Natural killer cell (primary cell): ENCODE measurements around the gene MAD1L1. TPM values are rescaled to one million over a fixed set of nuclear protein-coding genes. Genes with fewer than 3 reads are reported as not detected.

Source experiments
- ATAC-seq, 3 donors: fragments of 150-1000 bp in 2 of 3; fragments of 200-7000 bp in 1 of 3; cut with Tn5 transposase; 1 replicate in 1 of 3; 2 replicates in 2 of 3; pipeline ENCODE4 v1.10.0; 2021; ENCODE audit warnings: mild to moderate bottlenecking in 2 of 3, moderate library complexity in 2 of 3
- DNase-seq, 2 donors: peaks; one replicate each; pipeline versions ENCODE4 v3.0.0 to v3.0.0-alpha.2; 2013 to 2021; ENCODE audit warnings: mixed read lengths in 1 of 2
- H3K27ac ChIP-seq: one replicate; pipeline ENCODE4 v1.5.1; 2013; ENCODE audit warnings: mild to moderate bottlenecking, low read length
- H3K27me3 ChIP-seq: one replicate; pipeline ENCODE4 v1.6.1; 2013; ENCODE audit warnings: low read length; ENCODE audit not compliant: control insufficient read depth, insufficient read depth
- H3K36me3 ChIP-seq: one replicate; pipeline ENCODE4 v1.6.1; 2013; ENCODE audit warnings: low read length; ENCODE audit not compliant: control insufficient read depth, insufficient read depth
- H3K4me1 ChIP-seq: one replicate; pipeline ENCODE4 v1.6.1; 2013; ENCODE audit warnings: low read length; ENCODE audit not compliant: control insufficient read depth, insufficient read depth
- H3K4me3 ChIP-seq: one replicate; pipeline ENCODE4 v1.5.1; 2013; ENCODE audit warnings: low read length
- H3K9me3 ChIP-seq: one replicate; pipeline ENCODE4 v1.6.1; 2013; ENCODE audit warnings: low read length; ENCODE audit not compliant: control insufficient read depth, insufficient read depth
- H3K27ac Mint-ChIP-seq, 2 donors: one replicate each; pipeline ENCODE4 v1.8.0; 2022; ENCODE audit warnings: mild to moderate bottlenecking in 2 of 2, mixed read lengths in 2 of 2, moderate library complexity in 1 of 2
- H3K27me3 Mint-ChIP-seq, 2 donors: one replicate each; pipeline ENCODE4 v1.8.0; 2022; ENCODE audit warnings: low read depth in 2 of 2, mixed read lengths in 2 of 2
- H3K36me3 Mint-ChIP-seq: one replicate; pipeline ENCODE4 v1.8.0; 2022; ENCODE audit warnings: mixed read lengths
- H3K4me1 Mint-ChIP-seq, 2 donors: one replicate each; pipeline ENCODE4 v1.8.0; 2022; ENCODE audit warnings: mixed read lengths in 2 of 2
- H3K4me3 Mint-ChIP-seq: one replicate; pipeline ENCODE4 v1.8.0; 2022; ENCODE audit warnings: mild to moderate bottlenecking, moderate library complexity, mixed read lengths
- H3K9me3 Mint-ChIP-seq, 2 donors: one replicate each; pipeline ENCODE4 v1.8.0; 2022; ENCODE audit warnings: mixed read lengths in 2 of 2
- WGBS: methylation state at CpG from one replicate; pipeline ENCODE4 v1.1.7; 2013; ENCODE audit warnings: missing lambda C conversion rate; ENCODE audit not compliant: insufficient coverage; 5-methylcytosine and 5-hydroxymethylcytosine counted together
- intact Hi-C: fragments of 100-400 bp; cut with micrococcal nuclease; formaldehyde crosslinking; loops from one replicate; pipeline ENCODE4 v1.14.2; 2022
- total RNA-seq, 4 donors: library from RNA; stranded (reverse); fragments of 120-200 nt in 1 of 4; gene quantifications; one replicate each; pipeline versions ENCODE4 v1.2.3 to v1.2.4, GENCODE V29; 2013 to 2022
- TF ChIP-seq, protein P1 (sequence below): fragments of 200-600 bp; IDR thresholded peaks from one replicate; pipeline ENCODE4 v1.8.0; 2022; ENCODE audit warnings: antibody characterized with exemption

MAD1L1 gene
- total RNA-seq, 3 donors from 2014 or later (not counting 1 experiment from before 2014, with no cell fraction given): 53.6 to 81.2 (median 77.4) TPM

DNA sequence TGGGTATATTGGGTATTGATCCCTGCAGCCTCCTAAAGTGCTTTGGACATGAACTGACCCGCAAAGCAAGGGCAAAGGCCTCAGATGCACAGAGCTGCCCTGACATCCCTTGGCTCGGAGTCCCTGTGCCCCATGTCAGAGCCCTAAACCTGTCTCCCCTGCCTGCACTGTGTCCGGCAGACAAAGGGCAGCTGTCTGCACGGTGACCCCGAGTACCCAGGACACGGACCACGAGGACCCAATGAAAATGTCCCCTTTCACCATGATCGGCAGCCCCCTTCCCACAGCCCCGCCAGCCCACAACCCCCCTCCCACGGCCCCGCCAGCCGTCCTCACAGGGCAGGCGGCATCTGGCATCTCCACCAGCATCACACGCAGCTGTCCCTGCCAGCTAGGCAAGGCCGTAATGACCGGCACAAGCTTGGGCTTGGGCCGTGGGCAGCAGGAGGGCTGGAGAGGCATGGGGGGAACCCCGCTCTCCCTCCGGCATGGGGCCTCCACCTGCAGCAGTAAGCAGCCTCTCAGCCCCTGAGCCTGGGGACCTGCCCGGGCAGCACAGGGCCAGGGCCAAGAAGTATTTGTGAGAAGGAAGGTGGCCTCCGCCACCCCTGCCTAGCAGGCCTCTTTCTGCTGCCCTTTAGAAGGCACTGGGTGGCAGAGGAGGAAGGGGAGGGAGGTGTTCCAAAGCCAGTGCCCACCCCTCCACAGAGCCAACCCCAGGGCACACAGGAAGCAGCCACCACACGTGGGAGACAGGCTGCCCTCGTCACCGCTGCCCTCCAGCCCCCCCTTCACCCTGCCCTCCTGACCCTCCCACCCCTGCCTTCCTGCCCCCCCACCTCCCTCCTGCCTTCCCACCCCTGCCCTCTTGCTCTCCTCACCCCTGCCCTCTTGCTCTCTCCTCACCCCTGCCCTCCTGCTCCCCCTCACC lies 19.4 kb upstream of the MAD1L1 start:
- DNase-seq: peak in 1 of 2 donors; percentile 32
- H3K27ac ChIP-seq: no peak overlapping the region
- Mint-ChIP-seq H3K27ac (peak overlapping the region in 1 of 2 donors; percentile 73), H3K27me3 (no peaks in the 10 kb centered on the region), H3K4me3 (no peak overlapping the region), H3K36me3 (no peaks in the 10 kb centered on the region), H3K4me1 (peaks cover 15 to 26% of the 10 kb centered on the region in 2 donors), H3K9me3 (no peaks in the 10 kb centered on the region)
- intact Hi-C loops: no loop called here
- peak; percentile 66 to 89 (median 87) for ATAC-seq
- WGBS: 70% methylated on average over 24 of the region's 24 CpGs
- H3K9me3 ChIP-seq: no peaks in the 10 kb centered on the region
- H3K27me3 ChIP-seq: no peaks in the 10 kb centered on the region
- no peak overlapping the region for H3K4me3 ChIP-seq
- H3K36me3 ChIP-seq: no peaks in the 10 kb centered on the region
- TF ChIP-seq, protein P1, sequence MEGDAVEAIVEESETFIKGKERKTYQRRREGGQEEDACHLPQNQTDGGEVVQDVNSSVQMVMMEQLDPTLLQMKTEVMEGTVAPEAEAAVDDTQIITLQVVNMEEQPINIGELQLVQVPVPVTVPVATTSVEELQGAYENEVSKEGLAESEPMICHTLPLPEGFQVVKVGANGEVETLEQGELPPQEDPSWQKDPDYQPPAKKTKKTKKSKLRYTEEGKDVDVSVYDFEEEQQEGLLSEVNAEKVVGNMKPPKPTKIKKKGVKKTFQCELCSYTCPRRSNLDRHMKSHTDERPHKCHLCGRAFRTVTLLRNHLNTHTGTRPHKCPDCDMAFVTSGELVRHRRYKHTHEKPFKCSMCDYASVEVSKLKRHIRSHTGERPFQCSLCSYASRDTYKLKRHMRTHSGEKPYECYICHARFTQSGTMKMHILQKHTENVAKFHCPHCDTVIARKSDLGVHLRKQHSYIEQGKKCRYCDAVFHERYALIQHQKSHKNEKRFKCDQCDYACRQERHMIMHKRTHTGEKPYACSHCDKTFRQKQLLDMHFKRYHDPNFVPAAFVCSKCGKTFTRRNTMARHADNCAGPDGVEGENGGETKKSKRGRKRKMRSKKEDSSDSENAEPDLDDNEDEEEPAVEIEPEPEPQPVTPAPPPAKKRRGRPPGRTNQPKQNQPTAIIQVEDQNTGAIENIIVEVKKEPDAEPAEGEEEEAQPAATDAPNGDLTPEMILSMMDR: no peak
- peaks cover 57% of the 10 kb centered on the region for H3K4me1 ChIP-seq

- DNase-seq: no peak
- Mint-ChIP-seq H3K27me3 (no peaks in the 10 kb centered on the region), H3K4me3 (no peak overlapping the region), H3K36me3 (no peaks in the 10 kb centered on the region), H3K4me1 (peaks cover 15 to 26% of the 10 kb centered on the region in 2 donors), H3K27ac (no peak overlapping the region), H3K9me3 (no peaks in the 10 kb centered on the region)
- Histone ChIP-seq H3K4me1 (peaks cover 65% of the 10 kb centered on the region), H3K27me3 (no peaks in the 10 kb centered on the region), H3K36me3 (no peaks in the 10 kb centered on the region), H3K9me3 (no peaks in the 10 kb centered on the region), H3K27ac (no peak overlapping the region), H3K4me3 (no peak overlapping the region)
- no peak for ATAC-seq
- intact Hi-C loops: no loop called here
- WGBS: 91% methylated on average over 10 of the region's 10 CpGs
- TF ChIP-seq, protein P1: no peak
These were observed 18.6 kb upstream of the MAD1L1 start for GRCh38 chr7:2251381-2251780.

DNA sequence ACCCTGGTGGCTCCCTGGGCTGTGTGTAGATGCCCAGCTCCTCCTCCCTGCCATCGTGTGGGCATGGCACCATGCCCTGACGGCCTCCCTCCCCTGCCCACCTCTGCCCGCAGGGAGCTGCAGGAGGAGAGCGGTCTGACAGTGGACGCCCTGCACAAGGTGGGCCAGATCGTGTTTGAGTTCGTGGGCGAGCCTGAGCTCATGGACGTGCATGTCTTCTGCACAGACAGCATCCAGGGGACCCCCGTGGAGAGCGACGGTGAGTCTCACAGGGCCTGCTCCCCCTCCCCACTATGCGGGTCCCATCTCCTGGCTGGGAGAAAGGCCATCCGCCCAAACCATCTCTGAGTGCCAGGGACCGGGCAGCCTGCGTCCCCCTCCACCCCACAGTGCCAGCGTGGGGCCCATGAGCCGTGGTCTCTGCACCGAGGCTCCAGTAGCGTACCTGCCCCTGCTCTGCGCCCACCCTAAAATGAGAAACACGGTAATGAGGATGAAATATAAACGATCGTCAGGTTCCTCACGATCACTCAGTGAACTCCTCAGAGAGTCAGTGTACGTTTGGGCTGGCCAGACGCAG lies 17.1 kb upstream of the MAD1L1 start:
- WGBS: 89% methylated on average over 27 of the region's 27 CpGs
- H3K27ac Mint-ChIP-seq: no peak overlapping the region

More for the DNA sequence above, 17.1 kb upstream of the MAD1L1 start:
- H3K9me3 ChIP-seq: no peaks in the 10 kb centered on the region
- peaks cover 72% of the 10 kb centered on the region for H3K4me1 ChIP-seq
- no peaks in the 10 kb centered on the region for H3K36me3 Mint-ChIP-seq
- no peak overlapping the region for H3K4me3 ChIP-seq
- intact Hi-C loops: loop anchor here (5.0 to 10.0 kb wide), 3 partner anchors 97 to 675 kb away; partner anchors contain the start of gene PSMG3
- no peaks in the 10 kb centered on the region for H3K27me3 ChIP-seq
- H3K4me1 Mint-ChIP-seq: peaks cover 15 to 36% of the 10 kb centered on the region in 2 donors
- peak overlapping the region; percentile 85 for H3K4me3 Mint-ChIP-seq
- TF ChIP-seq, protein P1: no peak
- no peaks in the 10 kb centered on the region for H3K27me3 Mint-ChIP-seq
- ATAC-seq (no peak), DNase-seq (no peak)
- no peaks in the 10 kb centered on the region for H3K9me3 Mint-ChIP-seq
- no peak overlapping the region for H3K27ac ChIP-seq
- H3K36me3 ChIP-seq: no peaks in the 10 kb centered on the region
